HCEC 1CT (cell line): ENCODE results near the gene ARHGAP24.
A peak's percentile ranks its signal among the peaks of the same experiment; 100 is the strongest.
"Not testable (repeated sequence)": the region's sequence is repeated elsewhere in the genome, so short reads cannot be mapped to it uniquely, and the experiment has no call there.

Source experiments
- DNase-seq: peaks from one replicate; pipeline ENCODE4 v3.0.0-alpha.2; 2017

The ARHGAP24 gene

DNA sequence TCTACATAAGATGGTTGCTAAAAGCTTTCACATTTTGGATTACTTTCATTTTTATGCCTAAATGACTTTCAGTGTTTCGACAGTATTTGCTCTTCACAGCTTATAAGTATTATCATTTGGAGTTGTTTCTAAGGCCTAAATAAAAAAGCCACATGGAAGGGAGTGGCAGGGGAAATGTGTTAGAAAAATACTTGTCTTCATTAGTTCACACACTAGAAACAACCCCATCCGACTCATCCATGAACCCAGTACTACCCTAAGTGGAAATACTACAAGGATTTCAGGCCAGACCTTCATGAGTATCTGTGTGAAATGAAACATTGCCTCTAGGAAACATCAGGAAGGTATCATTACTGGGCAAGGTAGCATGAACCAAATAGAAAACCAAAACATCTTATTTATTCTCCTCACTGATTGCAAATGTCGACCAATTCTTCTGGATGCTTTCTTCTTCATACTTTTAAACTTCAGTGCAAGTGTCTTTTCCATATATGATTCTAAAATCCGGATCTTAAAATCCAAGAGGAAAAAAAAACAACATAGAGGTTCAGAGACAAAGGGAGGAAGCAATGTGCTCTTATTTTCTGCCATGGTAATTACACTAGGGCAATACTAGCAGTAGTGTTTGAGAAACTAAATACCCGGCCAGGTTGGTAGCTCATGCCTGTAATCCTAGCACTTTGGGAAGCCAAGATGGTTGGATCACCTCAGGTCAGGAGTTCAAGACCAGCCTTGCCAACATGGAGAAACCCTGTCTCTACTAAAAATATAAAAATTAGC is 349.4 kb downstream of the ARHGAP24 start:
- DNase-seq = no peak

DNA sequence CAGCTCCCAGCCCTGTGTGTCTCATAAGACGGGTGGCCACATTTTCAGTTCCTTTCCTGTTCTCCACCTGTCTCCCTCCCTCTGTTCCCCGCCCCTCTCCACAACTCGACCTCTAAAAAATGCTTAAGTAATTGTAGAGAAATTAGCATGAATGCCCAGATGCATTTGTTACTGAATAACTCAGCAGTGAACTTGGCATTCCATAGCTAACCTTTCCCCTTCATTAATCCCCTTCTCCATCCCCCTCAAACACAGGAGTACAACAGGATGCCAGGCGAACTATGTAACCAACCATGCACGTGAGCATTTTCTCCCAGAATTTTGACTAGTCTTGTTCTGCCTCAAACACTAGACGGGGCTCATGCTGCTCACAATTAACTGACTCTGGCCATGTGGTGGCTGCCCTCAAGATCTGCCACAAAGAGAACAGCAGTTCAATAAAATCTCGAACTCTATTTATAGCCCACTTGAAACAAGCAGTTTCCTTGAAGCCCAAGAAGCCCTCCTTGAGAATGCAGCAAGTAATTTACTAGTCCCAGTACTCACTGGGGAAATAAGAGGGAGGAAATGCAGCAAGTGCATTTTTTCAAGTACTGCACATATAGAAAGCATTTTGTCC is 351.2 kb downstream of the ARHGAP24 start:
- DNase-seq = peak; percentile 67

DNA sequence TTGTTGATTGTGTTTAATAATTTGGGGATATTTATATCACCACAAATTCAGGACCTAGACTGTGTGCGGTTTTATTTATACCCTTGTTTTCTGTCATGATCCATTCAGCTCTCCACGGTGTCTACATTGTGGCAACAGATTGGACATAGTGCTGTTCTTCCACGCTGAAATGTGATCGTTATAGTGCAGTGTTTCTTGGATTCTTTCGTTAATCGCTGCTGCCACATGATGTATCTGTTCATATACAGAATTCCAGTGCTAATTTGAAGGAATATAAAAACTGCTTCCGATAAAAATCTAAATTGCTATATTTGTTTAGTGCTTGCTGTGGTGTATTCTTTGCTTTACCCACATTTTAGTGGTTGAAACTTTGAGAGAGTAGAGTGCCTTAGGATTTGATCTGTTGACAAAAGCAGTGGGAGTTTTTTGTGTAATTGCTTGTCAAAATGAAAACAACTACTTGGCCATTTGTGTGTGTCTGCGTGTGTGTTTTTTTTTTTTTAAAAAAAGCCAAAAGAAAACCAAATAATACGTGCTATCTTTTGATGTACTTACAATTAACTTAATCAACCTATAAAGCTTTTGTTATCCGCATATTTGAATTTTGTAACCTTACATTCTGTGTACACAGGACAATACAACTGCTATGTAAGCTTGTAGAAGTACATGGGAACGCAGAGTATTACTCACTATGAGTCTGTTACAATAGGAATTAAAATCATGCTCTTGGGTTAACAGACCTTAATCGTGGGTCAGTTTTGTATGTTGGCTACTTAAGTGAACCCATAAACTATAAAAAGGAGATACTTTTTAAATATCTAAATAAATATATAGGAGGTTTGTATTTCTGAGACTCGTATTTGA is 353.3 kb downstream of the ARHGAP24 start:
- DNase-seq = peak; percentile 61

- no peak for DNase-seq
These were observed 354.5 kb downstream of the ARHGAP24 start for GRCh38 chr4:85829276-85830051.

DNA sequence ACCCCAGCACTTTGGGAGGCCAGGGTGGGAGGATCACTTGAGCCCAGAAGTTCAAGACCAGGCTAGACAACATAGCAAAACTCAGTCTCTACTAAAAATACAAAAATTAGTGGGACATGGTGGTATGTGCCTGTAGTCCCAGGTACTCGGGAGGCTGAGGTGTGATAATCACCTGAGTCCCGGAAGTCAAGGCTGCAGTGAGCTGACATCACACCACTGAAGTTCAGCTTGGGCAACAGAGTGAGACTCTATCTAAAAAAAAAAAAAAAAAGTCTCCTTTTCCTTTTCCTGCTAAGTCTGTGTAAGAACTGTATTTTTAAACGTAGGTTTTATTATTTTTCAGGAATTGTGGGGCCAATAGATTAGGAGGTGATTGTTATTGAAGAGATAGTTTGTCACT is 356.7 kb downstream of the ARHGAP24 start:
- no peak for DNase-seq

GRCh38 chr4:85833302-85833701 is 358.4 kb downstream of the ARHGAP24 start:
- DNase-seq = no peak

DNA sequence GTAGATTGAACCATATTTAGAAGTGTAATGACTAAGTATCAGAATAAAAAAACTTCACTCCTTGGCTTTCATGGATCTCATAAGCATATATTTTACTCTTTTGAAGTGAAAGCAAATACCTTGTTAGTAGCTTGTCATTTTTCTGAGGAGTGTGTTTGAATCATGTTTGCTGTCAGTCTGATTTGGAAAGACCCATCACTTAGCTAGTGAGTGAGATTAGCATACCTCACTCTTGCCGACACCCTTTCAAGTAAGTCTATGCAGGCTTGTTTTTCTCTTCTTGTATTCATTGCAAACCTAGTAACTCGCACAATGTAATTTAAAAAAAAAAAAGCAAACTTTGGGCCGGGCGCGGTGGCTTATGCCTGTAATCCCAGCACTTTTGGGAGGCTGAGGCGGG is 360.0 kb downstream of the ARHGAP24 start:
- DNase-seq = no peak

DNA sequence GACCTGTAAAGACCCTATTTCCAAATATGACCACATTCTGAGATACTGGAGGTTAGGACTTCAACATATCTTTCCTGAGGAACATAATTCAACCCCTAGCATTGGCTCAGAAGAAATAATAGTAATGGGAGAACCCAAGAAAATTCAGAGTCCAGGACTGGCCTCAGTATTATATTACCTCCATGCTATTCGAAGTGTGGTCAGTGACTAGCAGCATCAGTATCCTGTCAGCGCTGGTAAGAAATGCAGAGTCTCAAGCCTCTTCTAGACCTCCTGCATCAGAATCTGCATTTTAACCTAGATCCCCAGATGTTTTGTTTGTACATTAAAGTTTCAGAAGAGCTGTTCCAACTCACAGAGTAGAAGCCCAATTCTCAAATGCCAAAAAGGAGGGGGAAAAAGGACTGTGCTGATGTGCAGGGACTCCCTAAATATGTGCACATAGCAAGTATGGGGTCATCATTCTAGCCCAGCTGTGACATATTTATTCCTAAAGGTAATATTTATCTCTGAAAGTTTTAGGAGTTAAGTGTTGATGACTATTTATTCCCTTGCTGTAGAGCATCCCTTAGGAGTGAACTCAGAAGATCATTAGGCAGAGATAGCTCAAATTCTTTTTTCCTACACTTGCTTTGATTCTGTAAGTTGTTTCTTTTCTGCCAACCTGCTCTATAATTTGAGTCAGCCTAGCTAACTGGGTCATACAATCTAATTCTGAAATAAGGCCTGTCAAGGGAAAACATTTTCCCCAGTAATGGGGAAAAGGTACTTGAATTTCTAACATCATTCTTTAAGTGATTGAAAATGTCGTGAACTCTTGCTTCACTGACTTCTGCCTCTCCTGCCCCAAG is 361.9 kb downstream of the ARHGAP24 start:
- no peak for DNase-seq

- DNase-seq = peak; percentile 29
These were observed 362.4 kb downstream of the ARHGAP24 start for GRCh38 chr4:85837439-85837733.

DNA sequence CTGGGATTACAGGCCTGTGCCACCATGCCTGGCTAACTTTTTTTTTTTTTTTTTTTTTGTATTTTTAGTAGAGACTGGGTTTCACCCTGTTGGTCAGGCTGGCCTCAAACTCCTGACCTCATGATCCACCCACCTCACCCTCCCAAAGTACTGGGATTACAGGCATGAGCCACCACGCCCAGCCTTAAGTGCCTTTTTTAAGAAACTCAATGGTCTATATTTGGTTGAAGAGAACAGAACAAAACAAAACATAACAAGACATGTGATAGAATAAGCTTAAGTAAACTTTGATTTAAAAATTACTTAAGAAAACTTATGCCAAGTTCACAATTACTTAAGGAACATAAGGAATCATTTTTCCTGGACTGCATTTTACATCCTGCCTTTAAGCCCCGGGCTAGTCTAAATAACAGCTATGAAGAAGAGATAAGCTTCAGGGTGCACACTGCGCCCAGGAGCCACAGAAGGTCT is 365.1 kb downstream of the ARHGAP24 start:
- DNase-seq = not testable (repeated sequence)

- DNase-seq = peak; percentile 30
These were observed 367.6 kb downstream of the ARHGAP24 start for GRCh38 chr4:85842540-85842939.

DNA sequence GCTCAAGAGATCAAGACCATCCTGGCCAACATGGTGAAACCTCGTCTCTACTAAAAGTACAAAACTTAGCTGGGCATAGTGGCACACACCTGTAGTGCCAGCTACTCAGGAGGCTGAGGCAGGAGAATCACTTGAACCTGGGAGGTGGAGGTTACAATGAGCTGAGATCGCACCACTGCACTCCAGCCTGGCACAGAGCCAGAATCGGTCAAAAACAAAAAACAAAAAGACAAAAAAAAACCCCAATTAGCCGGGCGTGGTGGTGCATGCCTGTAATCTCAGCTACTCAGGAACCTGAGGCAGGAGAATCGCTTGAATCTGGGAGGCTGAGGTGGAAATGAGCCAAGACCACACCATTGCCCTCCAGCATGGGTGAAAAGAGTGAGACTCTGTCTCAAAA is 378.8 kb downstream of the ARHGAP24 start:
- DNase-seq = not testable (repeated sequence)

DNA sequence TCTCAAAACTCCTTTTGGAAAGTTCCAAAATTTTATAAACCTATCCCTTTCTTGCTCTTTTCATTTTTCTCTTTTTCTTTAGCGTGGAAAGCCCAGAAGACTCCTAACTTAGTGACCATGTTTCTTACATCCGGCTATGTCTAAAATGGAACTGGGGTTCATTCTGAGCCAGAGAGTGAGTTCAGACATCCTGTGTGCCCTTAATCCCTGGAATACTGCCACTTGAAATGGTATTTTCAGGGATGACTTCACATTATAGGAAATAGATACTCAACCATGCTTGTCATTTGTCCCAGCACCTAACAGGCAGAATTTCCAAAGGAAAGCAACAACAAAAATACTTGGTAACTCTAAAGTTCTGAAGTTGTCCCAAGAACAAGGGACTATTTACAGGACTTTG is 379.6 kb downstream of the ARHGAP24 start:
- DNase-seq = no peak

DNA sequence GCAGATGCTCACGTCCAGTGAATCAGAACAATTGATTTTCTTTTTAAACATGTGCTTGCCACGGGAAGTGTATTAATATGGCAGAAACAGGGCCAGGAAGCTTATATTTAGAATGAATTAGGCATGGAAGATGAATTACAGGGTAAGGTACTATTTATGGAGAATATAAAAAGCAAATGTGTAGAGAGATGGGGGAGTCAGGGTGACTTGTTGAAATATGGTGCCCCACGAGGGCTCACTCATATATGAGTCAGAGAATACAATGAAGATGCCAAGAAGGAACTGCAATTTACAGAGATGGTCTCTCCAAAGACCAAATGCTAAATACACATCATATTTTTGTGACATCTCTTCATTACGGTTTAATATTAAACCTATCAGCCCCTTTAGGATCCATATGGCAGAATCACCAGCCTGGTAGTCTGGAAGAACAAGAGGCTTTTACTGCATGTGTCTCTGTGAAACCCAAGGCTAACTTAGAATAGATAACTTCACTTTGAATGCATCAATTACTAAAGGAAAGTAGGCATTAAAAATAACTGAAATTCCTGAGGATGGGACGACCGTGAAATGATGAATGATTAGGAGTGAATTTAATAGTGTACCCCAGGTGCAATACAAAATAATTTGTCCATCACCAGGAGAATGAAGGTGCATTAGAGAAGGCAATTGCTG is 385.3 kb downstream of the ARHGAP24 start:
- DNase-seq = peak; percentile 43

- DNase-seq = no peak
These were observed 386.3 kb downstream of the ARHGAP24 start for GRCh38 chr4:85861064-85861765.

GRCh38 chr4:85862896-85863295 is 387.9 kb downstream of the ARHGAP24 start:
- DNase-seq = no peak

GRCh38 chr4:85864259-85865205 is 389.6 kb downstream of the ARHGAP24 start:
- DNase-seq = no peak

GRCh38 chr4:85865256-85865655 is 390.3 kb downstream of the ARHGAP24 start:
- no peak for DNase-seq

DNA sequence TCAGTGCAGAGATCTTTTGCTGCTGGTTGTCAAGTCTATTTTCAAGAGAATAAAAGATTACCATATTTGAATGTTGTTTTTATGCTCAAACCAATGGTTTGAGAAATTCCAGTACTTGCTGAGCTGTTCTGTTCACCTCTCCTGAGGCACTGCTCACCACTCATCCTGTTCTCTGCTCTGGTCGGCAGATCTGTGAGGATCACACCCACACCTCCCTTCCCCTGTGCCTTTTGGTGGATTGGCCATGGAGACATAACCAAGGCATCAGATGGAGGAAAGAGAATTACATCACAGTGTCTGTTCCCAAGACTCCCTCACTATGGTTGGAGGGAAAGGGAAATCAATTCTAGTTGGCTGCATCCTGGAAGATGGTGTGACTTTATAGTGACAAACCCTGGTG is 391.6 kb downstream of the ARHGAP24 start:
- no peak for DNase-seq
